GM23338 (cell line): ENCODE measurements around the gene MRPS24. TPM values are rescaled to one million over a fixed set of nuclear protein-coding genes. Genes with fewer than 3 reads are reported as not detected.
"Not testable (repeated sequence)": the region's sequence is repeated elsewhere in the genome, so short reads cannot be mapped to it uniquely, and the experiment has no call there.

Source experiments
- ATAC-seq: fragments of 200-7000 bp; cut with Tn5 transposase; 3 replicates; pipeline ENCODE4 v1.9.1; 2020
- DNase-seq: peaks from one replicate; pipeline ENCODE4 v3.0.0-alpha.2; 2015; ENCODE audit warnings: low spot score
- H2AFZ ChIP-seq: fragments of 200-600 bp; sonication (generic); 2 replicates; pipeline ENCODE4 v1.8.0; 2016; ENCODE audit warnings: antibody characterized with exemption, mild to moderate bottlenecking, moderate library complexity
- H3F3A ChIP-seq: fragments of 200-600 bp; sonication (generic); replicated peaks from 2 replicates; pipeline ENCODE4 v1.8.0; 2017; ENCODE audit warnings: antibody characterized with exemption, mixed run types, low read depth
- H3K27ac ChIP-seq: fragments of 200-600 bp; sonication (generic); 2 replicates; pipeline ENCODE4 v1.6.1; 2016; ENCODE audit warnings: low read depth
- H3K27me3 ChIP-seq: fragments of 200-600 bp; sonication (generic); 2 replicates; pipeline ENCODE4 v1.8.0; 2016; ENCODE audit warnings: mild to moderate bottlenecking, mixed run types, moderate library complexity; ENCODE audit not compliant: insufficient read depth
- H3K36me3 ChIP-seq: fragments of 200-600 bp; sonication (generic); 2 replicates; pipeline ENCODE4 v1.8.0; 2016; ENCODE audit warnings: mild to moderate bottlenecking; ENCODE audit not compliant: insufficient read depth
- H3K4me1 ChIP-seq: fragments of 200-600 bp; sonication (generic); 2 replicates; pipeline ENCODE4 v1.8.0; 2016; ENCODE audit warnings: mild to moderate bottlenecking, moderate library complexity; ENCODE audit not compliant: insufficient read depth
- H3K4me2 ChIP-seq: fragments of 200-600 bp; sonication (generic); 2 replicates; pipeline ENCODE4 v1.7.1; 2017; ENCODE audit warnings: mixed run types
- H3K4me3 ChIP-seq: fragments of 200-600 bp; sonication (generic); 2 replicates; pipeline ENCODE4 v1.6.1; 2016; ENCODE audit warnings: mixed run types
- H3K79me2 ChIP-seq: fragments of 200-600 bp; sonication (generic); replicated peaks from 2 replicates; pipeline ENCODE4 v1.8.0; 2017; ENCODE audit warnings: mild to moderate bottlenecking; ENCODE audit not compliant: insufficient read depth
- H3K9me2 ChIP-seq: fragments of 200-600 bp; sonication (generic); 2 replicates; pipeline ENCODE4 v1.8.0; 2017; ENCODE audit not compliant: insufficient read depth
- H4K20me1 ChIP-seq: fragments of 200-600 bp; sonication (generic); replicated peaks from 2 replicates; pipeline ENCODE4 v1.8.0; 2017; ENCODE audit warnings: mild to moderate bottlenecking; ENCODE audit not compliant: insufficient read depth
- H3K27ac Mint-ChIP-seq: 2 replicates; pipeline ENCODE4 v1.8.0; 2020; ENCODE audit warnings: inconsistent platforms, mild to moderate bottlenecking, moderate library complexity, mixed read lengths
- H3K27me3 Mint-ChIP-seq: 3 replicates; pipeline ENCODE4 v1.8.0; 2022; ENCODE audit warnings: low read depth, mild to moderate bottlenecking, moderate library complexity, mixed read lengths, inconsistent platforms; ENCODE audit not compliant: insufficient read depth, poor library complexity
- H3K36me3 Mint-ChIP-seq: 3 replicates; pipeline ENCODE4 v1.8.0; 2021; ENCODE audit warnings: low read depth, mild to moderate bottlenecking, inconsistent platforms, moderate library complexity, mixed read lengths
- H3K4me1 Mint-ChIP-seq: 3 replicates; pipeline ENCODE4 v1.8.0; 2020; ENCODE audit warnings: mild to moderate bottlenecking, inconsistent platforms, mixed read lengths
- H3K4me3 Mint-ChIP-seq: 3 replicates; pipeline ENCODE4 v1.8.0; 2021; ENCODE audit warnings: moderate library complexity, mild to moderate bottlenecking, inconsistent platforms, mixed read lengths
- H3K9me3 Mint-ChIP-seq: 3 replicates; pipeline ENCODE4 v1.8.0; 2020; ENCODE audit warnings: moderate library complexity, mild to moderate bottlenecking, inconsistent platforms, mixed read lengths
- EZH2 ChIP-seq: fragments of 200-600 bp; sonication (generic); IDR thresholded peaks from one replicate; pipeline ENCODE4 v1.8.0; 2017; ENCODE audit warnings: antibody characterized with exemption, mild to moderate bottlenecking, low read depth; ENCODE audit not compliant: unreplicated experiment
- JUNB ChIP-seq: IDR thresholded peaks from one replicate; pipeline ENCODE4 v1.6.1; 2016; ENCODE audit warnings: antibody characterized with exemption; ENCODE audit not compliant: unreplicated experiment
- NANOG ChIP-seq: IDR thresholded peaks from 2 replicates; pipeline ENCODE4 v1.6.1; 2016; ENCODE audit warnings: antibody characterized with exemption, borderline replicate concordance
- POLR2AphosphoS5 ChIP-seq: IDR thresholded peaks from 2 replicates; pipeline ENCODE4 v1.6.1; 2016; ENCODE audit warnings: antibody characterized with exemption, low read depth
- STAT1 ChIP-seq: IDR thresholded peaks from one replicate; pipeline ENCODE4 v1.6.1; 2016; ENCODE audit warnings: antibody characterized with exemption; ENCODE audit not compliant: unreplicated experiment
- ZNF331 ChIP-seq: fragments of 250-450 bp; sonication (Bioruptor Pico); IDR thresholded peaks from 2 replicates; pipeline ENCODE4 v1.5.0; 2020; ENCODE audit warnings: low read depth, mild to moderate bottlenecking, moderate library complexity
- polyA plus RNA-seq: library from polyadenylated mRNA; unstranded; fragments of >200 nt; fragmentation: Nextera tagmentation; extraction: Ambion mirVana; gene quantifications from 2 replicates; pipeline ENCODE4 v1.2.1, GENCODE V29; 2016
- total RNA-seq: library from RNA; depleted of rRNA; stranded (reverse); fragments of >200 nt; shearing (Covaris generic); gene quantifications from 2 replicates; pipeline ENCODE4 v1.2.3, GENCODE V29; 2014
- TF ChIP-seq, protein P1 (sequence below): IDR thresholded peaks from one replicate; pipeline ENCODE4 v1.6.1; 2018; ENCODE audit warnings: antibody characterized with exemption; ENCODE audit not compliant: unreplicated experiment
- TF ChIP-seq, protein P2 (sequence below): IDR thresholded peaks from 2 replicates; pipeline ENCODE4 v1.6.1; 2016; ENCODE audit warnings: antibody characterized with exemption

Gene MRPS24
- total and polyA plus RNA-seq, 2 experiments from 2014 or later, result 82.9 to 152 TPM

DNA sequence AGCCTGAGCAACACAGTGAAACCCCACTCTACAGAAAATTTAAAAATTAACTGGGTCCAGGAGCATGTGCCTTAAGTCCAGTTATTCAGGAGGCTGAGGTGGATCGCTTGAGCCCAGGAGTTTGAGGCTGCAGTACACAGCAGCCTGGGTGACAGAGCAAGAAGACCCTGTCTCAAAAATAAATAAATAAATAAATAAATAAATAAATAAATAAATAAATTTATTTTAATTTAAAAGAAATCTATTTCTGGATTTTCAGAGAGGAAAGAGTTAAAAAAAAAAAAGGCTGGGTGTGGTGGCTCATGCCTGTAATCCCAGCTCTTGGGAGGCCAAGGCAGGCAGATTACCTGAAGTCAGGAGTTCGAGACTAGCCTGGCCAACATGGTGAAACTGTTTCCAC is 29.3 kb upstream of the MRPS24 start:
- not testable (repeated sequence) for H3K4me2 ChIP-seq, H3K4me3 ChIP-seq, H3K27ac ChIP-seq, H3K9me2 ChIP-seq, H3K4me3 Mint-ChIP-seq, H3K36me3 Mint-ChIP-seq, H3K27me3 ChIP-seq, H4K20me1 ChIP-seq, H3K27ac Mint-ChIP-seq, DNase-seq, ATAC-seq, H3F3A ChIP-seq, H3K27me3 Mint-ChIP-seq, H3K4me1 ChIP-seq, H3K36me3 ChIP-seq, H2AFZ ChIP-seq, H3K9me3 Mint-ChIP-seq
- peaks cover 15% of the 10 kb centered on the region for H3K4me1 Mint-ChIP-seq
- peaks cover 59% of the 10 kb centered on the region for H3K79me2 ChIP-seq

DNA sequence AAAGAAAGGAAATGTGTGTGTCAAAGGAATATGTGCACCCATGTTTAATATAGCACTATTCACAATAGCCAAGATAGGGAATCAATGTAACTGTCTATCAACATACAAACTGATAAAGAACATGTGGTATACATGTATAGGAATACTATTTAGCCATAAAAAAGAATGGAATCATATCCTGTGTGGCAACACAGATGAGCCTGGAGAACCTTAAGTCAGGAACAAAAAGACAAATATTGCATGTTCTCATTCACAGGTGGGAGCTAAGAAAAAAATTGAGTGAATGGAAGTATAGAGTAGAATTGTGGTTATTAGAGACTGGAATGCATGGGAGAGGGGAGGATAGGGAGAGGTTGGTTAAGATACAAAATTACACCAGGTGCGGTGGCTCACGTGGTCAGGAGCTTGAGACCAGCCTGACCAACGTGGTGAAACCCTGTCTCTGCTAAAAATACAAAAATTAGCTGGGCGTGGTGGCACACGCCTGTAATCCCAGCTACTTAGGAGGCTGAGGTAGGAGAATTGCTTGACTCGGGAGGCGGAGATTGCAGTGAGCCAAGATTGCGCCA is 26.6 kb upstream of the MRPS24 start:
- Histone ChIP-seq H3K27ac (no peak overlapping the region), H3K36me3 (no peaks in the 10 kb centered on the region), H3K4me3 (no peak overlapping the region), H3K27me3 (no peaks in the 10 kb centered on the region), H3F3A (no peaks in the 10 kb centered on the region), H3K4me2 (no peak overlapping the region), H3K4me1 (no peaks in the 10 kb centered on the region), H2AFZ (no peak overlapping the region), H3K9me2 (no peaks in the 10 kb centered on the region), H4K20me1 (no peaks in the 10 kb centered on the region; the same call in 1 of the 2 replicates), H3K79me2 (peaks cover 69% of the 10 kb centered on the region)
- H3K27ac Mint-ChIP-seq, result no peak overlapping the region
- H3K27me3 Mint-ChIP-seq, result no peaks in the 10 kb centered on the region
- peaks cover 4% of the 10 kb centered on the region; the same call in 1 of the 3 replicates for H3K36me3 Mint-ChIP-seq
- DNase-seq (no peak), ATAC-seq (no peak)
- peaks cover 2% of the 10 kb centered on the region; the same call in 1 of the 3 replicates for H3K9me3 Mint-ChIP-seq
- no peaks in the 10 kb centered on the region for H3K4me1 Mint-ChIP-seq
- no peak overlapping the region for H3K4me3 Mint-ChIP-seq
- TF ChIP-seq JUNB (no peak), ZNF331 (no peak), NANOG (no peak), POLR2AphosphoS5 (no peak), EZH2 (no peak), STAT1 (no peak)
- TF ChIP-seq, protein P1, sequence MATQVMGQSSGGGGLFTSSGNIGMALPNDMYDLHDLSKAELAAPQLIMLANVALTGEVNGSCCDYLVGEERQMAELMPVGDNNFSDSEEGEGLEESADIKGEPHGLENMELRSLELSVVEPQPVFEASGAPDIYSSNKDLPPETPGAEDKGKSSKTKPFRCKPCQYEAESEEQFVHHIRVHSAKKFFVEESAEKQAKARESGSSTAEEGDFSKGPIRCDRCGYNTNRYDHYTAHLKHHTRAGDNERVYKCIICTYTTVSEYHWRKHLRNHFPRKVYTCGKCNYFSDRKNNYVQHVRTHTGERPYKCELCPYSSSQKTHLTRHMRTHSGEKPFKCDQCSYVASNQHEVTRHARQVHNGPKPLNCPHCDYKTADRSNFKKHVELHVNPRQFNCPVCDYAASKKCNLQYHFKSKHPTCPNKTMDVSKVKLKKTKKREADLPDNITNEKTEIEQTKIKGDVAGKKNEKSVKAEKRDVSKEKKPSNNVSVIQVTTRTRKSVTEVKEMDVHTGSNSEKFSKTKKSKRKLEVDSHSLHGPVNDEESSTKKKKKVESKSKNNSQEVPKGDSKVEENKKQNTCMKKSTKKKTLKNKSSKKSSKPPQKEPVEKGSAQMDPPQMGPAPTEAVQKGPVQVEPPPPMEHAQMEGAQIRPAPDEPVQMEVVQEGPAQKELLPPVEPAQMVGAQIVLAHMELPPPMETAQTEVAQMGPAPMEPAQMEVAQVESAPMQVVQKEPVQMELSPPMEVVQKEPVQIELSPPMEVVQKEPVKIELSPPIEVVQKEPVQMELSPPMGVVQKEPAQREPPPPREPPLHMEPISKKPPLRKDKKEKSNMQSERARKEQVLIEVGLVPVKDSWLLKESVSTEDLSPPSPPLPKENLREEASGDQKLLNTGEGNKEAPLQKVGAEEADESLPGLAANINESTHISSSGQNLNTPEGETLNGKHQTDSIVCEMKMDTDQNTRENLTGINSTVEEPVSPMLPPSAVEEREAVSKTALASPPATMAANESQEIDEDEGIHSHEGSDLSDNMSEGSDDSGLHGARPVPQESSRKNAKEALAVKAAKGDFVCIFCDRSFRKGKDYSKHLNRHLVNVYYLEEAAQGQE, result no peak
- TF ChIP-seq, protein P2, sequence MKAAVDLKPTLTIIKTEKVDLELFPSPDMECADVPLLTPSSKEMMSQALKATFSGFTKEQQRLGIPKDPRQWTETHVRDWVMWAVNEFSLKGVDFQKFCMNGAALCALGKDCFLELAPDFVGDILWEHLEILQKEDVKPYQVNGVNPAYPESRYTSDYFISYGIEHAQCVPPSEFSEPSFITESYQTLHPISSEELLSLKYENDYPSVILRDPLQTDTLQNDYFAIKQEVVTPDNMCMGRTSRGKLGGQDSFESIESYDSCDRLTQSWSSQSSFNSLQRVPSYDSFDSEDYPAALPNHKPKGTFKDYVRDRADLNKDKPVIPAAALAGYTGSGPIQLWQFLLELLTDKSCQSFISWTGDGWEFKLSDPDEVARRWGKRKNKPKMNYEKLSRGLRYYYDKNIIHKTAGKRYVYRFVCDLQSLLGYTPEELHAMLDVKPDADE, result no peak
